SKM-1 treated with dmso at 0.1 percent for 144 hours (cell line): ENCODE results near the gene PDIA2.
"Not testable (repeated sequence)": the region's sequence is repeated elsewhere in the genome, so short reads cannot be mapped to it uniquely, and the experiment has no call there.

Experiments
- DNase-seq: peaks from one replicate; lab custom pipeline; 2025; ENCODE audit not compliant: unreplicated experiment; lab: John Stamatoyannopoulos, UW

PDIA2 gene

GRCh38 chr16:263944-264343 lies 19.0 kb upstream of the PDIA2 start:
- no peak for DNase-seq

- DNase-seq = no peak
Observed at GRCh38 chr16:264440-264951, 18.5 kb upstream of the PDIA2 start.

- no peak for DNase-seq
Observed at GRCh38 chr16:265002-265529, 17.9 kb upstream of the PDIA2 start.

GRCh38 chr16:265711-266110 lies 17.3 kb upstream of the PDIA2 start:
- no peak for DNase-seq

GRCh38 chr16:266258-267164 lies 16.5 kb upstream of the PDIA2 start:
- no peak for DNase-seq

- DNase-seq = not testable (repeated sequence)
Observed at GRCh38 chr16:267562-267961, 15.4 kb upstream of the PDIA2 start.

GRCh38 chr16:268141-269053 lies 14.6 kb upstream of the PDIA2 start:
- DNase-seq = no peak

GRCh38 chr16:269061-269796 lies 13.7 kb upstream of the PDIA2 start:
- DNase-seq = no peak

- DNase-seq = no peak
Observed at GRCh38 chr16:270381-271255, 12.3 kb upstream of the PDIA2 start.

GRCh38 chr16:272633-273546 lies 10.1 kb upstream of the PDIA2 start:
- DNase-seq = no peak

- DNase-seq = no peak
Observed at GRCh38 chr16:273547-274421, 9.2 kb upstream of the PDIA2 start.

GRCh38 chr16:275041-275641 lies 7.8 kb upstream of the PDIA2 start:
- no peak for DNase-seq

- no peak for DNase-seq
Observed at GRCh38 chr16:275786-276232, 7.2 kb upstream of the PDIA2 start, which contains the start of gene RGS11. RGS11 (minus strand) TSS chr16:275944; CDS start chr16:275911, 33 bp downstream.

GRCh38 chr16:276426-277077 lies 6.4 kb upstream of the PDIA2 start:
- DNase-seq = no peak

GRCh38 chr16:278863-279366 lies 4.0 kb upstream of the PDIA2 start:
- DNase-seq = no peak

- no peak for DNase-seq
Observed at GRCh38 chr16:279531-279930, 3.4 kb upstream of the PDIA2 start.
